CD1c-positive myeloid dendritic cell (primary cell): ENCODE measurements around the gene PHKB.
"Not testable (repeated sequence)": the region's sequence is repeated elsewhere in the genome, so short reads cannot be mapped to it uniquely, and the experiment has no call there.

Experiments used
- DNase-seq: peaks from one replicate; pipeline ENCODE4 v3.0.0-alpha.2; 2016; ENCODE audit errors: extremely low spot score

PHKB gene

GRCh38 chr16:47506800-47507199 lies 45.7 kb downstream of the PHKB start:
- DNase-seq: no peak

GRCh38 chr16:47507701-47508100 lies 46.6 kb downstream of the PHKB start:
- DNase-seq: no peak

GRCh38 chr16:47511882-47512281 lies 50.8 kb downstream of the PHKB start:
- no peak for DNase-seq

- DNase-seq: no peak
Measured at GRCh38 chr16:47519037-47519436, 57.9 kb downstream of the PHKB start.

GRCh38 chr16:47519546-47519945 lies 58.4 kb downstream of the PHKB start:
- no peak for DNase-seq

GRCh38 chr16:47519996-47520679 lies 59.0 kb downstream of the PHKB start:
- DNase-seq: no peak

GRCh38 chr16:47523342-47524006 lies 62.3 kb downstream of the PHKB start:
- DNase-seq: peak; percentile 67

GRCh38 chr16:47524007-47524405 lies 62.9 kb downstream of the PHKB start:
- no peak for DNase-seq

- DNase-seq: no peak
Measured at GRCh38 chr16:47528431-47528830, 67.3 kb downstream of the PHKB start.

GRCh38 chr16:47533744-47534292 lies 72.7 kb downstream of the PHKB start:
- no peak for DNase-seq

GRCh38 chr16:47538472-47538871 lies 77.3 kb downstream of the PHKB start:
- DNase-seq: no peak

- peak; percentile 26 for DNase-seq
Measured at GRCh38 chr16:47539707-47540670, 78.9 kb downstream of the PHKB start.

GRCh38 chr16:47541135-47541534 lies 80.0 kb downstream of the PHKB start:
- not testable (repeated sequence) for DNase-seq

- not testable (repeated sequence) for DNase-seq
Measured at GRCh38 chr16:47544255-47544654, 83.1 kb downstream of the PHKB start.

GRCh38 chr16:47551185-47551584 lies 90.1 kb downstream of the PHKB start:
- not testable (repeated sequence) for DNase-seq

GRCh38 chr16:47551767-47552166 lies 90.6 kb downstream of the PHKB start:
- not testable (repeated sequence) for DNase-seq

GRCh38 chr16:47553853-47554564 lies 92.9 kb downstream of the PHKB start:
- no peak for DNase-seq

- not testable (repeated sequence) for DNase-seq
Measured at GRCh38 chr16:47554587-47554986, 93.5 kb downstream of the PHKB start.

- DNase-seq: no peak
Measured at GRCh38 chr16:47561286-47561685, 100.2 kb downstream of the PHKB start.

GRCh38 chr16:47562366-47562765 lies 101.2 kb downstream of the PHKB start:
- no peak for DNase-seq

GRCh38 chr16:47565454-47565853 lies 104.3 kb downstream of the PHKB start:
- peak; percentile 57 for DNase-seq
